ENCODE measurements around the gene ATAT1. TPM values are rescaled to one million over a fixed set of nuclear protein-coding genes. Genes with fewer than 3 reads are reported as not detected.
"Not testable (repeated sequence)": the region's sequence is repeated elsewhere in the genome, so short reads cannot be mapped to it uniquely, and the experiment has no call there.

ATAT1 gene
- 1 to 10 TPM in 1 of 3 donors, under 1 TPM in 1, not detected in 1; 0.43 to 3.1 TPM for polyA plus RNA-seq

- H3K27me3 Mint-ChIP-seq (ENCODE audit: low read depth in 3 of 3), result peaks cover 0 to 6% (median 3%) of the 10 kb centered on the region in 3 donors
- DNase-seq, result peak; percentile 87 to 89 (median 88)
- no peaks in the 10 kb centered on the region for H3K9me3 Mint-ChIP-seq
- peaks cover 21 to 23% of the 10 kb centered on the region in 2 donors for H3K4me1 Mint-ChIP-seq
- peak within 1 kb of the TSS; percentile 89 to 92 (median 91) for H3K4me3 Mint-ChIP-seq
- peak within 1 kb of the TSS; percentile 95 to 98 (median 98) for H3K27ac Mint-ChIP-seq
- peaks cover 5 to 30% (median 9%) of the 10 kb centered on the region in 3 donors for H3K36me3 Mint-ChIP-seq
Observed at GRCh38 chr6:30626484-30627366, at the start of gene ATAT1. Gene ATAT1 (plus strand): TSS chr6:30626874.

DNA sequence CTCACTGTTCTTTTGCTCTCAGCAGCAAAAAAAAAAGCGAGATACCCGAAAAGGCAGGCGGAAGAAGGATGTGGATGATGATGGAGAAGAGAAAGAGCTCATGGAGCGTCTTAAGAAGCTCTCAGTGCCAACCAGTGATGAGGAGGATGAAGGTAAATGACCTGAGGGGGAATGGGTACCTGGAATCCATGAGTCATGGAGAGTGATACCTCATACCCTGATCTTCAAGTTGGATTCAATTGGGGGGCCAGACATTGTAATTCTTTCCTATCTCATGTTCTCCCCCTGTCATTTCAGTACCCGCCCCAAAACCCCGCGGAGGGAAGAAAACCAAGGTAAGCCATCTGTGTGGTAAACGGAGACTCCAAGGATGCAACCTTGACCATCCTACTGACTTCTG is 48.6 kb upstream of the ATAT1 start:
- H3K36me3 Mint-ChIP-seq, result peaks cover 38 to 54% (median 41%) of the 10 kb centered on the region in 3 donors
- peaks cover 0 to 9% (median 2%) of the 10 kb centered on the region in 3 donors for H3K27me3 Mint-ChIP-seq (ENCODE audit: low read depth in 3 of 3)
- H3K27ac Mint-ChIP-seq, result peak overlapping the region in 1 of 6 donors; percentile 42
- H3K9me3 Mint-ChIP-seq, result no peaks in the 10 kb centered on the region
- peaks cover 26 to 31% of the 10 kb centered on the region in 2 donors for H3K4me1 Mint-ChIP-seq
- H3K4me3 Mint-ChIP-seq, result no peak overlapping the region
- DNase-seq, result no peak

DNA sequence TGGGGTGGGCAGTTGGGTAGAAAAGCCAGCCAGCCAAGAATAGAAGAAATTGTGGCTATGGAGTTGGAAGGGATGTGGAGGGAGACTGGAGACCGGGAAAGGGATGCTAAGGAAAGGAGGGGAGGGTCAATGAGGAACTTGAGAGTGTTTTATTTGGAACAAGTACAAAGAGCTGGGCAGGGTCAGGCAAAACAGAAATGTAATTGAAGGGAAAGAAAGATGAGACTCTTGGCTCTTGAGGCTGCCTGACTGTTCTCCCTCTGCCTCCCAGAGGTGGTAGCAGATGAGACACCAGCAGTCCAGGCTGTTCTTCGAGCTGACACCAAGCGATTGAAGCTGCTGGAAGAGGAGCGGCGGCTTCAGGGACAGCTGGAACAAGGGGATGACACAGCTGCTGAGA is 42.8 kb upstream of the ATAT1 start:
- no peak overlapping the region for H3K4me3 Mint-ChIP-seq
- H3K27me3 Mint-ChIP-seq (ENCODE audit: low read depth in 3 of 3), result peaks cover 0 to 8% (median 5%) of the 10 kb centered on the region in 3 donors
- H3K36me3 Mint-ChIP-seq, result peaks cover 20 to 72% (median 33%) of the 10 kb centered on the region in 3 donors
- H3K4me1 Mint-ChIP-seq, result no peaks in the 10 kb centered on the region
- H3K27ac Mint-ChIP-seq, result peak overlapping the region in 3 of 6 donors; percentile 17 to 48 (median 40)
- no peak for DNase-seq
- no peaks in the 10 kb centered on the region for H3K9me3 Mint-ChIP-seq

DNA sequence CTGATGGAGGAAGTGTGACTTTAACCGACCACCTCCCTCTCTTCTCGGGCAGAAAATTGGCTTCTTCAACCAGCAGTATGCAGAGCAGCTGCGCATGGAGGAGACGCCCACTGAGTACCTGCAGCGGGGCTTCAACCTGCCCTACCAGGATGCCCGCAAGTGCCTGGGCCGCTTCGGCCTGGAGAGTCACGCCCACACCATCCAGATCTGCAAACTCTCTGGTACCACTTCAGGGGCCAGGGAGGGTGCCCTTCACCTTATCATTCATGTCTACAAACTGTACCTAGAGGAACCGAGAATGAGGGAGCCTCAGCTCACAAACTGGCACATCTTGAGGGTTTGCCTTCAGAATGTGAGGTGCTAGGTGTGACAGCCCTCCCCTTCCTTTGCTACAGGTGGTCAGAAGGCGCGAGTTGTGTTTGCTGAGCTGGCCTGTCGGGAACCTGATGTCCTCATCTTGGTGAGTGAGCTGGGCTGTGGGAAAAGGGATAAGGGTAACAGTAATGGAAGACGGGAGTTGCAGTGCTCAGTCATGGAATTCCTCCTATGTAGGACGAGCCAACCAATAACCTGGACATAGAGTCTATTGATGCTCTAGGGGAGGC is 36.8 kb upstream of the ATAT1 start:
- Mint-ChIP-seq H3K36me3 (peaks cover 10 to 61% (median 31%) of the 10 kb centered on the region in 3 donors), H3K27ac (peak overlapping the region in 3 of 6 donors; percentile 12 to 72 (median 55)), H3K4me3 (no peak overlapping the region), H3K4me1 (peaks cover 0 to 13% of the 10 kb centered on the region in 2 donors), H3K9me3 (no peaks in the 10 kb centered on the region), H3K27me3 (ENCODE audit: low read depth in 3 of 3) (peaks cover 0 to 6% (median 1%) of the 10 kb centered on the region in 3 donors)
- no peak for DNase-seq

DNA sequence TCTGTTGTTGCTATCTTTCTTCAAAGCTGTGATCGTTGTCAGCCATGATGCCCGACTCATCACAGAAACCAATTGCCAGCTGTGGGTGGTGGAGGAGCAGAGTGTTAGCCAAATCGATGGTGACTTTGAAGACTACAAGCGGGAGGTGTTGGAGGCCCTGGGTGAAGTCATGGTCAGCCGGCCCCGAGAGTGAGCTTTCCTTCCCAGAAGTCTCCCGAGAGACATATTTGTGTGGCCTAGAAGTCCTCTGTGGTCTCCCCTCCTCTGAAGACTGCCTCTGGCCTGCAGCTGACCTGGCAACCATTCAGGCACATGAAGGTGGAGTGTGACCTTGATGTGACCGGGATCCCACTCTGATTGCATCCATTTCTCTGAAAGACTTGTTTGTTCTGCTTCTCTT is 36.2 kb upstream of the ATAT1 start:
- no peak overlapping the region for H3K4me3 Mint-ChIP-seq
- no peak for DNase-seq
- H3K27ac Mint-ChIP-seq, result peak overlapping the region in 4 of 6 donors; percentile 30 to 72 (median 55)
- H3K27me3 Mint-ChIP-seq (ENCODE audit: low read depth in 3 of 3), result peaks cover 0 to 6% (median 1%) of the 10 kb centered on the region in 3 donors
- H3K4me1 Mint-ChIP-seq, result peaks cover 0 to 16% of the 10 kb centered on the region in 2 donors
- H3K9me3 Mint-ChIP-seq, result no peaks in the 10 kb centered on the region
- peaks cover 10 to 56% (median 31%) of the 10 kb centered on the region in 3 donors for H3K36me3 Mint-ChIP-seq

- peaks cover 0 to 18% of the 10 kb centered on the region in 2 donors for H3K4me1 Mint-ChIP-seq
- peaks cover 0 to 6% (median 1%) of the 10 kb centered on the region in 3 donors for H3K27me3 Mint-ChIP-seq (ENCODE audit: low read depth in 3 of 3)
- no peaks in the 10 kb centered on the region for H3K9me3 Mint-ChIP-seq
- peaks cover 10 to 53% (median 31%) of the 10 kb centered on the region in 3 donors for H3K36me3 Mint-ChIP-seq
- H3K4me3 Mint-ChIP-seq, result no peak overlapping the region
- peak overlapping the region in 3 of 6 donors; percentile 30 to 72 (median 55) for H3K27ac Mint-ChIP-seq
- no peak for DNase-seq
Observed at GRCh38 chr6:30591008-30591407, 35.7 kb upstream of the ATAT1 start.

DNA sequence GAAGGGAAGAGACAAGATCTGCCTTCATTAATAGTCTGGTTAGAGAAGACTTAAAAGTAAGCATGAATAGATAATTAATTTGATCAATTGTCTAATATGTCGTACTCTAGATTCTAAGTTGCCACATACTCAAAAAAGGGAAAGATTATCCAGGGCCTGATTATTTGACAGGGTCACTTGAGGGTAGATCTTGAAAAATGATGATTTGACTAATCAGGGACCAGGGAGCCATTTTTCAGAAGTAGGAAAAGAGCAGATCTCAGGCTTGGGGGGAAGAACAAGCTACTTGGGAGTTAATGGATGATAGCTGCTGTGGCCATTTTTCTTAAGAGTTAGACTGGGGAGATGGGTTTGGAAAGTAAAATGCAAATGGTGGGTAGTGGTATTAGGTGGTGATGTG is 34.4 kb upstream of the ATAT1 start:
- Mint-ChIP-seq H3K36me3 (peaks cover 10 to 44% (median 25%) of the 10 kb centered on the region in 3 donors), H3K27ac (peak overlapping the region in 4 of 6 donors; percentile 24 to 73 (median 39)), H3K9me3 (no peaks in the 10 kb centered on the region), H3K27me3 (ENCODE audit: low read depth in 3 of 3) (peaks cover 0 to 6% (median under 1%) of the 10 kb centered on the region in 3 donors), H3K4me3 (no peak overlapping the region), H3K4me1 (peaks cover 3 to 23% of the 10 kb centered on the region in 2 donors)
- no peak for DNase-seq

DNA sequence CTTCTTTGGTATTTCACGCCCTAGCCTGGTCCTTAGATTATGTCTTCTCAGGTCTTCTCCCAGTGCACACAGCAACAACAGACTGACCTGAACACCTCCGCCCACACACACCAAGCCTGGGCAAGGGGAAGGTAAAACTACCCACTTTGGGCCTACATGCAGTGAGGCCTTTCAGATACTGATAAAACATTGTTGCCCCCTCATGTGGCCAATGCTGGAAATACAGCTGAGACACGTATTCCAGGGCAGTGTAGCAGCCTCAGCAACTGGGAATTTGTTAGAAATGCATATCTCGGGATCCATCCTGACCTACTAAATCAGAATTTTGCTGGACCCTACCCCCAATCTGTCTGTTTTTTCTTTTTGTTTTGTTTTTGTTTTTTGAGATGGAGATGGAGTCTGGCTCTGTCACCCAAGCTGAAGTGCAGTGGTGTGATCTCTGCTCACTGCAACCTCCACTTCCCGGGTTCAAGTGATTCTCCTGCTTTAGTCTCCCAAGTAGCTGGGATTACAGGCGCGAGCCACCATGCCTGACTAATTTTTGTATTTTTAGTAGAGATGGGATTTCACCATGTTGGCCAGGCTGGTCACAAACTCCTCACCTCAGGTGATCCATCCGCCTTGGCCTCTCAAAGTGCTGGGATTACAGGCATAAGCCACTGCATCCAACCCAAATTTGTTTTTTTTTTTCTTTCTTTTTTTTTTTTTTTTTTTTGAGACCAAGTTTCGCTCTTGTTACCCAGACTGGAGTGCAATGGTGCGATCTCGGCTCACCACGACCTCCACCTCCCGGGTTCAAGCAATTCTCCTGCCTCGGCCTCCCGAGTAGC is 29.1 kb upstream of the ATAT1 start:
- not testable (repeated sequence) for H3K27me3 Mint-ChIP-seq (ENCODE audit: low read depth in 3 of 3); H3K9me3 Mint-ChIP-seq; H3K4me3 Mint-ChIP-seq
- peaks cover 21 to 41% of the 10 kb centered on the region in 2 donors for H3K4me1 Mint-ChIP-seq
- peak overlapping the region; percentile 68 to 88 (median 85) for H3K27ac Mint-ChIP-seq
- DNase-seq, result peak; percentile 72 to 75 (median 72)
- H3K36me3 Mint-ChIP-seq, result peaks cover 2 to 18% (median 3%) of the 10 kb centered on the region in 3 donors

- no peak for DNase-seq
- H3K27ac Mint-ChIP-seq, result peak overlapping the region in 2 of 6 donors; percentile 88 to 91
- peaks cover 27 to 52% of the 10 kb centered on the region in 2 donors for H3K4me1 Mint-ChIP-seq
- peaks cover 15 to 30% (median 16%) of the 10 kb centered on the region in 3 donors for H3K36me3 Mint-ChIP-seq
- H3K4me3 Mint-ChIP-seq, result no peak overlapping the region
- H3K9me3 Mint-ChIP-seq, result no peaks in the 10 kb centered on the region
- H3K27me3 Mint-ChIP-seq (ENCODE audit: low read depth in 3 of 3), result peaks cover 0 to 3% (median 0%) of the 10 kb centered on the region in 3 donors
Observed at GRCh38 chr6:30598912-30599624, 27.6 kb upstream of the ATAT1 start.

DNA sequence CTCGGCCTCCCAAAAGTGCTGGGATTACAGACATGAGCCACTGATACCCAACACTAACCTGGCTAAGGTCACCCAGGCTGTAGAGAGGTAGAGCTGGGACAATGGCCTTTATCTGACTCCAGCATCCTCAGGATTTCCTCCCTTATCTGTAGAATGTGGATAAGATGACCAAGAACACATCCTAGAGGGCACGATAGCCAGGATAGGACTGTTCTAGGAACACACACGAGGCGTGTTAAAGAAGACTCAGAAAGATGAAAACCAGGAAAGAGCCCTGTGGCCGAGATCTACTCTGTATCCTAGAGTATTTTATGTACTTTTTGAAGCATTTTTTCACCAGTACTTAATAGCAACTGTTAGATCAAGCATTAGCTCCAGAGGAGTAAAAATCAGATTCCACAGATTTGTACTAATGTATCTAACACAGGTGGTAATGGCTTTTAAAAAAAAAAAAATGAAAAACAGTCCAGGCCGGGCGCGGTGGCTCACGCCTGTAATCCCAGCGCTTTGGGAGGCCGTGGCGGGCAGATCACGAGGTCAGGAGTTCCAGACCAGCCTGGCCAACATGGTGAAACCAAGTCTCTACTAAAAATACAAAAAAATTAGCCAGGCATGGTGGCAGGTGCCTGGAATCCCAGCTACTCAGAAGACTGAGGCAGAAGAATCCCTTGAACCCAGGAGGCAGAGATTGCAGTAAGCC is 26.9 kb upstream of the ATAT1 start:
- Mint-ChIP-seq H3K27me3 (ENCODE audit: low read depth in 3 of 3) (peaks cover under 1 to 2% (median 2%) of the 10 kb centered on the region in 3 donors), H3K27ac (peak overlapping the region; percentile 60 to 92 (median 83)), H3K36me3 (peaks cover 18 to 37% (median 20%) of the 10 kb centered on the region in 3 donors), H3K9me3 (no peaks in the 10 kb centered on the region), H3K4me3 (no peak overlapping the region), H3K4me1 (peaks cover 27 to 52% of the 10 kb centered on the region in 2 donors)
- no peak for DNase-seq

GRCh38 chr6:30600451-30600961 is 26.2 kb upstream of the ATAT1 start:
- Mint-ChIP-seq H3K27ac (peak overlapping the region; percentile 49 to 92 (median 73)), H3K4me3 (peak overlapping the region in 1 of 5 donors; percentile 72), H3K4me1 (peaks cover 27 to 49% of the 10 kb centered on the region in 2 donors), H3K9me3 (no peaks in the 10 kb centered on the region), H3K27me3 (ENCODE audit: low read depth in 3 of 3) (peaks cover 2% of the 10 kb centered on the region in 3 donors), H3K36me3 (peaks cover 18 to 42% (median 20%) of the 10 kb centered on the region in 3 donors)
- DNase-seq, result no peak

GRCh38 chr6:30601436-30601814 is 25.2 kb upstream of the ATAT1 start:
- peaks cover 25 to 50% (median 27%) of the 10 kb centered on the region in 3 donors for H3K36me3 Mint-ChIP-seq
- DNase-seq, result peak; percentile 45 to 73 (median 53)
- H3K27me3 Mint-ChIP-seq (ENCODE audit: low read depth in 3 of 3), result peaks cover 2 to 4% (median 2%) of the 10 kb centered on the region in 3 donors
- peak overlapping the region; percentile 27 to 72 (median 47) for H3K4me3 Mint-ChIP-seq
- H3K9me3 Mint-ChIP-seq, result no peaks in the 10 kb centered on the region
- peaks cover 27 to 51% of the 10 kb centered on the region in 2 donors for H3K4me1 Mint-ChIP-seq
- H3K27ac Mint-ChIP-seq, result peak overlapping the region; percentile 60 to 95 (median 88)
